K562 treated with DMSO at 1 percent for 12 hours (cell line): Measurements from ENCODE around the gene SPRR4. TPM values are rescaled to one million over a fixed set of nuclear protein-coding genes. Genes with fewer than 3 reads are reported as not detected.

ENCODE experiments used
- total RNA-seq: library from RNA; unstranded; fragments of 300-600 nt; gene quantifications from 2 replicates; pipeline ENCODE4 v1.2.3, GENCODE V29; 2022; ENCODE audit not compliant: insufficient read depth

The SPRR4 gene
- not detected in 2 replicates for total RNA-seq

GRCh38 chr1:152970495-152970894, at the start of gene SPRR4:
TSS of gene SPRR4 (plus strand) at chr1:152970648. CDS start at chr1:152971891, 1,243 bp downstream.

GRCh38 chr1:152946651-152947256, 23.7 kb upstream of the SPRR4 start, which contains the start of gene SPRR5:
TSS of gene SPRR5 (plus strand) at chr1:152947206. CDS start at chr1:152948555, 1,349 bp downstream.

GRCh38 chr1:152983743-152984142, 13.3 kb downstream of the SPRR4 start, which contains the start of gene SPRR1A:
TSS of gene SPRR1A (plus strand) at chr1:152984081. CDS start at chr1:152985231, 1,150 bp downstream.

GRCh38 chr1:153001382-153001781, 30.9 kb downstream of the SPRR4 start, which contains the start of gene SPRR3:
TSS of gene SPRR3 (plus strand) at chr1:153001749. CDS start at chr1:153003021, 1,272 bp downstream.

Other genes with a start within 250 kb of the SPRR4 start
- gene KPRP, start 212.6 kb upstream of the SPRR4 start, total RNA-seq = not detected in 2 replicates
- gene LCE1F, start 195.5 kb upstream of the SPRR4 start, total RNA-seq = not detected in 2 replicates
- gene LCE1E, start 184.4 kb upstream of the SPRR4 start, total RNA-seq = not detected in 2 replicates
- gene LCE1D, start 173.9 kb upstream of the SPRR4 start, total RNA-seq = not detected in 2 replicates
- not detected in 2 replicates for gene LCE1C, start 164.0 kb upstream of the SPRR4 start, total RNA-seq
- gene LCE1B, start 158.7 kb upstream of the SPRR4 start, total RNA-seq = not detected in 2 replicates
- not detected in 2 replicates for gene LCE1A, start 143.2 kb upstream of the SPRR4 start, total RNA-seq
- gene LCE6A, start 127.8 kb upstream of the SPRR4 start, total RNA-seq = not detected in 2 replicates
- gene LCE7A, start 110.7 kb upstream of the SPRR4 start, total RNA-seq = not detected in 2 replicates
- not detected in 2 replicates for gene SMCP, start 92.3 kb upstream of the SPRR4 start, total RNA-seq
- gene IVL, start 62.1 kb upstream of the SPRR4 start, total RNA-seq = not detected in 2 replicates
- gene SPRR5, start 23.4 kb upstream of the SPRR4 start, total RNA-seq = not detected in 2 replicates
- gene SPRR1A, start 13.4 kb downstream of the SPRR4 start, total RNA-seq = not detected in 2 replicates
- gene SPRR3, start 31.1 kb downstream of the SPRR4 start, total RNA-seq = not detected in 2 replicates
- gene SPRR1B, start 60.6 kb downstream of the SPRR4 start, total RNA-seq = not detected in 2 replicates
- gene SPRR2D, start 70.5 kb downstream of the SPRR4 start, total RNA-seq = 31.6 and 32.8 TPM in 2 replicates
- gene SPRR2A, start 86.9 kb downstream of the SPRR4 start, total RNA-seq = not detected in 2 replicates
- gene SPRR2B, start 101.0 kb downstream of the SPRR4 start, total RNA-seq = not detected in 2 replicates
- not detected in 2 replicates for gene SPRR2E, start 123.9 kb downstream of the SPRR4 start, total RNA-seq
- gene SPRR2F, start 142.9 kb downstream of the SPRR4 start, total RNA-seq = not detected in 2 replicates
- not detected in 2 replicates for gene SPRR2G, start 180.2 kb downstream of the SPRR4 start, total RNA-seq
- not detected in 2 replicates for gene LELP1, start 232.8 kb downstream of the SPRR4 start, total RNA-seq
- 1.7 and 2.4 TPM in 2 replicates for gene PRR9, start 246.9 kb downstream of the SPRR4 start, total RNA-seq